Keratinocyte (primary cell): Measurements from ENCODE around the gene ZGRF1. TPM values are rescaled to one million over a fixed set of nuclear protein-coding genes. Genes with fewer than 3 reads are reported as not detected.
"Not testable (repeated sequence)": the region's sequence is repeated elsewhere in the genome, so short reads cannot be mapped to it uniquely, and the experiment has no call there.

Experiments used
- DNase-seq: peaks from one replicate; pipeline ENCODE4 v3.0.0-alpha.2; 2011; ENCODE audit warnings: low read depth, missing footprints, low spot score
- FAIRE-seq: peaks from 2 replicates; lab custom pipeline; 2011; peaks lifted over from hg19 to GRCh38; lab: Jason Lieb, UNC
- H2AFZ ChIP-seq: 2 replicates; pipeline ENCODE4 v1.6.0; 2012; ENCODE audit warnings: low read length, control low read depth, inconsistent platforms; ENCODE audit not compliant: control insufficient read depth
- H3K27ac ChIP-seq: 2 replicates; pipeline ENCODE4 v1.5.1; 2011; ENCODE audit warnings: low read length; ENCODE audit not compliant: control insufficient read depth, insufficient read depth
- H3K27me3 ChIP-seq: 3 replicates; pipeline ENCODE4 v1.6.0; 2011; ENCODE audit warnings: low read length; ENCODE audit not compliant: control insufficient read depth, insufficient read depth; ENCODE audit errors: extremely low read depth
- H3K36me3 ChIP-seq, 2 experiments: 2 replicates in 1 of 2; 3 replicates in 1 of 2; pipeline ENCODE4 v1.5.1; 2011; ENCODE audit warnings: low read length in 2 of 2, mild to moderate bottlenecking in 1 of 2; ENCODE audit not compliant: control insufficient read depth in 2 of 2, insufficient read depth in 2 of 2; ENCODE audit errors: extremely low read depth in 1 of 2
- H3K4me1 ChIP-seq: 3 replicates; pipeline ENCODE4 v1.5.1; 2011; ENCODE audit warnings: low read length; ENCODE audit not compliant: control insufficient read depth, insufficient read depth; ENCODE audit errors: extremely low read depth
- H3K4me2 ChIP-seq: 3 replicates; pipeline ENCODE4 v1.6.0; 2011; ENCODE audit warnings: low read depth, low read length; ENCODE audit not compliant: control insufficient read depth, insufficient read depth; ENCODE audit errors: extremely low read depth
- H3K4me3 ChIP-seq, 3 experiments: fragments of 200-600 bp in 1 of 3; sonication (generic) in 1 of 3; 2 replicates in 2 of 3; 3 replicates in 1 of 3; pipeline ENCODE4 v1.5.1; 2011 to 2016; ENCODE audit warnings: low read length in 3 of 3, mild to moderate bottlenecking in 3 of 3, control low read depth in 2 of 3, inconsistent platforms in 1 of 3, low read depth in 1 of 3, mixed read lengths in 1 of 3, mixed run types in 1 of 3, moderate library complexity in 1 of 3; ENCODE audit not compliant: control insufficient read depth in 2 of 3, insufficient read depth in 2 of 3; ENCODE audit errors: extremely low read depth in 1 of 3
- H3K79me2 ChIP-seq: 2 replicates; pipeline ENCODE4 v1.6.0; 2012; ENCODE audit warnings: low read length; ENCODE audit not compliant: control insufficient read depth, insufficient read depth
- H3K9ac ChIP-seq: 3 replicates; pipeline ENCODE4 v1.6.0; 2011; ENCODE audit warnings: low read length; ENCODE audit not compliant: control insufficient read depth, insufficient read depth; ENCODE audit errors: extremely low read depth
- H3K9me1 ChIP-seq: 3 replicates; pipeline ENCODE4 v1.6.0; 2011; ENCODE audit warnings: low read length; ENCODE audit not compliant: control insufficient read depth, insufficient read depth; ENCODE audit errors: extremely low read depth
- H3K9me3 ChIP-seq: 2 replicates; pipeline ENCODE4 v1.5.1; 2012; ENCODE audit warnings: low read depth, low read length; ENCODE audit not compliant: control insufficient read depth
- H4K20me1 ChIP-seq: 3 replicates; pipeline ENCODE4 v1.6.0; 2011; ENCODE audit warnings: low read length; ENCODE audit not compliant: control insufficient read depth, insufficient read depth; ENCODE audit errors: extremely low read depth
- EZH2 ChIP-seq: IDR thresholded peaks from one replicate; pipeline ENCODE4 v1.6.1; 2012; ENCODE audit warnings: inconsistent platforms, mild to moderate bottlenecking, low read length, moderate library complexity
- dilution Hi-C: fragments of 300-500 bp; cut with MboI; formaldehyde crosslinking; loops from one replicate; pipeline ENCODE4 v1.7.0; 2020; ENCODE audit warnings: low sequenced_read_pairs; ENCODE audit not compliant: extremely low pct_ligation_motif_present
- polyA plus RNA-seq, 5 experiments: library from polyadenylated mRNA; depleted of rRNA in 3 of 5; stranded (reverse) in 3 of 5; stranded (forward) in 1 of 5; unstranded in 1 of 5; fragments of >200 nt; gene quantifications; 1 replicate in 1 of 5; 2 replicates in 3 of 5; 3 replicates in 1 of 5; pipeline versions ENCODE4 v1.2.1 to v1.2.3, GENCODE V29; 2011 to 2012; ENCODE audit warnings: missing spikeins in 2 of 5, low read depth in 1 of 5, low replicate concordance in 1 of 5
- small RNA-seq, 3 experiments: library from RNA; depleted of rRNA; stranded (forward); fragments of <200 nt; gene quantifications; one replicate each; pipeline ENCODE3, GENCODE V24; 2012; ENCODE audit warnings: low read depth in 3 of 3, low replicate concordance in 1 of 3; ENCODE audit not compliant: insufficient read length in 3 of 3
- TF ChIP-seq, protein P1 (sequence below), 3 experiments: IDR thresholded peaks in 1 of 3; conservative IDR thresholded peaks in 1 of 3; optimal IDR thresholded peaks in 1 of 3; 2 replicates in 2 of 3; 3 replicates in 1 of 3; pipeline versions ENCODE3 to v1.5.1; 2011; ENCODE audit warnings: low read length in 3 of 3, mild to moderate bottlenecking in 3 of 3, moderate library complexity in 2 of 3, control low read depth in 1 of 3, inconsistent platforms in 1 of 3; ENCODE audit not compliant: insufficient read depth in 2 of 3; ENCODE audit errors: extremely low read depth in 1 of 3

The ZGRF1 gene
- polyA plus RNA-seq, 1 donor (not counting 4 experiments of a cell fraction or from before 2014, with no cell fraction given) = 3.6 TPM

GRCh38 chr4:112492321-112492720 lies 144.4 kb downstream of the ZGRF1 start:
- H3K9me1 ChIP-seq = no peaks in the 10 kb centered on the region
- no peak overlapping the region for H3K4me2 ChIP-seq
- no peak overlapping the region for H3K4me3 ChIP-seq
- no peaks in the 10 kb centered on the region for H3K4me1 ChIP-seq
- H4K20me1 ChIP-seq = no peaks in the 10 kb centered on the region
- no peaks in the 10 kb centered on the region for H3K27me3 ChIP-seq
- DNase-seq = no peak
- dilution Hi-C loops = no loop called here
- H3K27ac ChIP-seq = no peak overlapping the region
- H2AFZ ChIP-seq = no peak overlapping the region
- no peaks in the 10 kb centered on the region for H3K9me3 ChIP-seq
- no peaks in the 10 kb centered on the region for H3K36me3 ChIP-seq
- H3K79me2 ChIP-seq = no peaks in the 10 kb centered on the region
- no peak for TF ChIP-seq EZH2
- TF ChIP-seq, protein P1, sequence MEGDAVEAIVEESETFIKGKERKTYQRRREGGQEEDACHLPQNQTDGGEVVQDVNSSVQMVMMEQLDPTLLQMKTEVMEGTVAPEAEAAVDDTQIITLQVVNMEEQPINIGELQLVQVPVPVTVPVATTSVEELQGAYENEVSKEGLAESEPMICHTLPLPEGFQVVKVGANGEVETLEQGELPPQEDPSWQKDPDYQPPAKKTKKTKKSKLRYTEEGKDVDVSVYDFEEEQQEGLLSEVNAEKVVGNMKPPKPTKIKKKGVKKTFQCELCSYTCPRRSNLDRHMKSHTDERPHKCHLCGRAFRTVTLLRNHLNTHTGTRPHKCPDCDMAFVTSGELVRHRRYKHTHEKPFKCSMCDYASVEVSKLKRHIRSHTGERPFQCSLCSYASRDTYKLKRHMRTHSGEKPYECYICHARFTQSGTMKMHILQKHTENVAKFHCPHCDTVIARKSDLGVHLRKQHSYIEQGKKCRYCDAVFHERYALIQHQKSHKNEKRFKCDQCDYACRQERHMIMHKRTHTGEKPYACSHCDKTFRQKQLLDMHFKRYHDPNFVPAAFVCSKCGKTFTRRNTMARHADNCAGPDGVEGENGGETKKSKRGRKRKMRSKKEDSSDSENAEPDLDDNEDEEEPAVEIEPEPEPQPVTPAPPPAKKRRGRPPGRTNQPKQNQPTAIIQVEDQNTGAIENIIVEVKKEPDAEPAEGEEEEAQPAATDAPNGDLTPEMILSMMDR (optimal IDR thresholded peaks at IDR 0.05 in 1 of 3, IDR thresholded peaks at IDR 0.05 in 1 of 3, conservative IDR thresholded peaks at IDR 0.05 in 1 of 3; ENCODE audit: extremely low read depth in 1 of 3, insufficient read depth in 2 of 3, low read length in 3 of 3) = no peak
- no peak overlapping the region for H3K9ac ChIP-seq
- FAIRE-seq = no peak

- H3K27me3 ChIP-seq, H3K9me1 ChIP-seq, H3K4me2 ChIP-seq, H3K9ac ChIP-seq, FAIRE-seq, H4K20me1 ChIP-seq, H3K4me3 ChIP-seq, DNase-seq, H3K36me3 ChIP-seq, H3K27ac ChIP-seq, H2AFZ ChIP-seq, H3K4me1 ChIP-seq, dilution Hi-C loops, H3K79me2 ChIP-seq, H3K9me3 ChIP-seq: not testable (repeated sequence)
Observed at GRCh38 chr4:112490808-112491207, 145.9 kb downstream of the ZGRF1 start.

Small RNAs within 50 kb of the gene (small RNA-seq; reads per million reads assigned to genes)
- gene MIR302A (2.1 to 63.4 (median 18.1) reads per million in 3 experiments), gene MIR302C (1.9 to 53.4 (median 21.6) reads per million in 3 experiments), gene MIR302D (0.13 to 4.8 (median 4.3) reads per million in 3 experiments), gene MIR367 (0 to 0.33 (median 0.25) reads per million in 3 experiments)

Other genes starting within 250 kb of the ZGRF1 start
- not detected in 3 replicates for gene NEUROG2, start 120.7 kb downstream of the ZGRF1 start, polyA plus RNA-seq
- 12.0 to 33.3 TPM (median 19.0 TPM) in 3 replicates for gene LARP7, start 234 bp upstream of the ZGRF1 start, polyA plus RNA-seq